Psoas muscle (tissue), 8 donors: Measurements from ENCODE around the gene ARMH3. TPM values are rescaled to one million over a fixed set of nuclear protein-coding genes. Genes with fewer than 3 reads are reported as not detected.

Experiments used
- ATAC-seq, 4 donors: fragments of 200-7000 bp; cut with Tn5 transposase; one replicate each; pipeline ENCODE4 v1.9.1; 2020; ENCODE audit warnings: moderate library complexity in 3 of 4, mild to moderate bottlenecking in 2 of 4
- DNase-seq, 2 donors: peaks; one replicate each; pipeline ENCODE4 v3.0.0-alpha.2; 2020
- H3K27ac ChIP-seq: fragments of 200-600 bp; one replicate; pipeline ENCODE4 v1.8.0; 2022
- H3K27me3 ChIP-seq, 3 donors: fragments of 200-600 bp in 1 of 3; one replicate each; pipeline versions ENCODE4 v1.6.1 to v1.8.0; 2013 to 2022; ENCODE audit warnings: low read length in 2 of 3, mild to moderate bottlenecking in 2 of 3, moderate library complexity in 1 of 3; ENCODE audit not compliant: insufficient read depth in 3 of 3
- H3K36me3 ChIP-seq, 2 donors: fragments of 200-600 bp in 1 of 2; one replicate each; pipeline versions ENCODE4 v1.6.1 to v1.8.0; 2013 to 2022; ENCODE audit warnings: low read depth in 1 of 2, mild to moderate bottlenecking in 1 of 2, moderate library complexity in 1 of 2; ENCODE audit not compliant: insufficient read depth in 1 of 2
- H3K4me1 ChIP-seq: fragments of 200-600 bp; one replicate; pipeline ENCODE4 v1.8.0; 2022
- H3K4me3 ChIP-seq: fragments of 200-600 bp; one replicate; pipeline ENCODE4 v1.8.0; 2022; ENCODE audit warnings: mild to moderate bottlenecking
- H3K9me3 ChIP-seq: fragments of 200-600 bp; one replicate; pipeline ENCODE4 v1.8.0; 2022
- WGBS, 3 donors: extraction: QIAGEN DNeasy Blood & Tissue Kit; methylation state at CpG; one replicate each; pipeline versions ENCODE4 v1.1.6 to v1.1.7; 2013; 5-methylcytosine and 5-hydroxymethylcytosine counted together
- intact Hi-C, 2 donors: fragments of 100-400 bp; cut with DNase I; formaldehyde crosslinking; loops; one replicate each; pipeline versions ENCODE4 v1.11.0 to v1.14.2; 2022
- polyA plus RNA-seq, 3 donors: library from polyadenylated mRNA; stranded (reverse); fragments of 200-250 nt; gene quantifications; one replicate each; pipeline ENCODE4 v1.2.3, GENCODE V29; 2013
- total RNA-seq, 4 donors: library from RNA; stranded (reverse); fragmentation: NEBNext Ultra II Directional in 2 of 4; extraction: Animal tissue kit (Norgen Biotek cat#: 25700) in 2 of 4; gene quantifications; one replicate each; pipeline versions ENCODE4 v1.2.1 to v1.2.4, GENCODE V29; 2021 to 2023
- TF ChIP-seq, protein P1 (sequence below): fragments of 200-600 bp; IDR thresholded peaks from one replicate; pipeline ENCODE4 v1.8.0; 2022; ENCODE audit warnings: antibody characterized with exemption
- donor health status: healthy with polysubstance abuse.
- donor health status: DM: no; HTN: no; CAD: no; lungs with moderate emphysema.
- donor health status: Bipolar disorder and iron deficiency.
- donor health status: healthy.
- donor health status: DM: yes; HTN: yes; CAD: no.
- donor health status: DM: no; HTN: no; CAD: no.
- donor health status: DM: no; HTN: no; CAD: no.
- donor health status: DM: yes; HTN: yes; CAD: no.

Gene ARMH3
- total and polyA plus RNA-seq, 7 donors, result 14.1 to 38.7 (median 22.9) TPM

DNA sequence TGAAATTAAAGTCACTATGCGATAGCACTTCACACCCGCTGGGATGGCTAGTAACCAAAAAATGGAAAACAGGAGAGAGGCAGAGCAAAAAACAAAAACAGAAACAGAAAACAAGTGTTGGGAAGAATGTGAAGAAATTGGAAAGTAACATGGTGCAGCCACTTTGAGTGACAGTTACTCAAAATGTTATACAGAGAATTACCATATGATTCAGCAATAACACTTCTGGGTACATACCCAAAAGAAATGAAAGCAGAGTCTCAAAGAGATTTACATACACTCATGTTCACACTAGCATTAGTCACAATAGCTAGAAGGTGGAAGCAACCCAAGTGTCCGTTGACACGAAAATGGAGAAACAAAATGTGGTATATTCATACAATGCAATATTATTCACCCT lies 123.8 kb downstream of the ARMH3 start:
- DNase-seq, result no peak
- TF ChIP-seq, protein P1, sequence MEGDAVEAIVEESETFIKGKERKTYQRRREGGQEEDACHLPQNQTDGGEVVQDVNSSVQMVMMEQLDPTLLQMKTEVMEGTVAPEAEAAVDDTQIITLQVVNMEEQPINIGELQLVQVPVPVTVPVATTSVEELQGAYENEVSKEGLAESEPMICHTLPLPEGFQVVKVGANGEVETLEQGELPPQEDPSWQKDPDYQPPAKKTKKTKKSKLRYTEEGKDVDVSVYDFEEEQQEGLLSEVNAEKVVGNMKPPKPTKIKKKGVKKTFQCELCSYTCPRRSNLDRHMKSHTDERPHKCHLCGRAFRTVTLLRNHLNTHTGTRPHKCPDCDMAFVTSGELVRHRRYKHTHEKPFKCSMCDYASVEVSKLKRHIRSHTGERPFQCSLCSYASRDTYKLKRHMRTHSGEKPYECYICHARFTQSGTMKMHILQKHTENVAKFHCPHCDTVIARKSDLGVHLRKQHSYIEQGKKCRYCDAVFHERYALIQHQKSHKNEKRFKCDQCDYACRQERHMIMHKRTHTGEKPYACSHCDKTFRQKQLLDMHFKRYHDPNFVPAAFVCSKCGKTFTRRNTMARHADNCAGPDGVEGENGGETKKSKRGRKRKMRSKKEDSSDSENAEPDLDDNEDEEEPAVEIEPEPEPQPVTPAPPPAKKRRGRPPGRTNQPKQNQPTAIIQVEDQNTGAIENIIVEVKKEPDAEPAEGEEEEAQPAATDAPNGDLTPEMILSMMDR, result no peak
- Histone ChIP-seq H3K4me3 (no peak overlapping the region), H3K9me3 (no peaks in the 10 kb centered on the region), H3K4me1 (peaks cover 7% of the 10 kb centered on the region), H3K36me3 (peaks cover 0 to 4% of the 10 kb centered on the region in 2 donors), H3K27me3 (no peaks in the 10 kb centered on the region), H3K27ac (no peak overlapping the region)
- intact Hi-C loops, result no loop called here
- 96 to 97% (median 97%) methylated on average over 4 of the region's 4 CpGs for WGBS, 3 donors
- ATAC-seq, result no peak

DNA sequence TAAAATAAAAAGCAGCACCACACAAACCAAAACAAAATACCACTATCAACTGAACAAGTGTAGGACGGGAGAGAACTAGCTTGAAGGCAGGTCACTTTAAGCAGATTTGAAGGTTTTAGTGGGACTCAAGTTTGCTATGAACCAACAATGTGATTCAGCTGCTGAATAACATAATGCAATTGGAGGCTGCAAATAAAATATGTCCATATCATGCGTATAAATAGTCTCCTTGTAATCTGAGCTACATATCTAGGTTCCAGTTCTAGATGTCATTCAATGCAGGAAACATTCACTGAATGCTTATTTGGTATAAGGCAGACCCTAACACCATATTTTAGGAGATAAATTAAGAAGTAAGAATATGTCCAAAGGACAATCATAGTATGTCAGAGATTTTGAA lies 130.9 kb downstream of the ARMH3 start:
- WGBS, 3 donors, result 59 to 71% (median 62%) methylated on average over 2 of the region's 2 CpGs
- DNase-seq (no peak), ATAC-seq (peak; percentile 52 to 90 (median 82))
- no peak overlapping the region for H3K4me3 ChIP-seq
- no peak overlapping the region for H3K27ac ChIP-seq
- TF ChIP-seq, protein P1, result no peak
- intact Hi-C loops, result no loop called here
- H3K27me3 ChIP-seq, result no peaks in the 10 kb centered on the region
- no peaks in the 10 kb centered on the region for H3K36me3 ChIP-seq
- peaks cover 7% of the 10 kb centered on the region for H3K4me1 ChIP-seq
- no peaks in the 10 kb centered on the region for H3K9me3 ChIP-seq

DNA sequence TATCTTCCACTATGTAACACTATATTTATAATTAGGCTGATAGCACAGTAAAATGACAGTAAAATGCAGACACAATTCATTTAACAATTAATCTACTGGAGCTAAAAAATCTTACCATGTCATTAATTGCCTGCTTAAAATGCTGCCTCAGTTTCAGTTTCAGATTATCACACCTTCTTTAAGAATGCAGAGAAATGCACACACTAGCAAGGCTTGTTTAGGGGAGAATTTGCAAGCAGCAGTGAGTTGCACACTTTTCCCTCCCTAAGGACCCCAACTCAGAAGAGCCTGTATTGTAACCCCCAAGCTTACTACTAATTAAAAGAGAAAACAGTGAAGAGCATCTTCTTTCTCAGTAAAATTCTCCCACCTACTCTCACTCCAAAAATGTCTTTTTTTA lies 132.7 kb downstream of the ARMH3 start:
- Histone ChIP-seq H3K4me3 (no peak overlapping the region), H3K4me1 (peaks cover 7% of the 10 kb centered on the region), H3K27ac (no peak overlapping the region), H3K27me3 (no peaks in the 10 kb centered on the region), H3K9me3 (no peaks in the 10 kb centered on the region), H3K36me3 (no peaks in the 10 kb centered on the region)
- DNase-seq (no peak), ATAC-seq (no peak)
- TF ChIP-seq, protein P1, result no peak
- intact Hi-C loops, result no loop called here

DNA sequence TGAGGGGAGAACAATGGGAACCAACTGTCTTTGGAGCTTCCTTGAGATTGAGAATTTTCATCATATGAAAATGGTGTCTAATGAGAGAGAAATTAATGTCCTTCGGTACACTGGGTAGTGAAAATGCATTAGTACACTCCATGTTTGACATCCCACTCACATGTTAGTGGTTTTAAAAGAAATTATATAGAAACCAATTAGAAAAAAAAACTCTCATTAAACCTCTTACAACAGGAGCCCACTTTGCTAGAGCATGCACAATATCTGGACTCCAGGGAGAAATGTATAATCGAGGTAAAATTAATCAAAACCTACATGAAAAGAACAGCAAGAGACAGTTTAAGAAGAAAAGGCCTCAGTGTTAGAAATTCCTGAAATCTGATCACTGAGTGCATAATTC lies 133.1 kb downstream of the ARMH3 start:
- no peak overlapping the region for H3K27ac ChIP-seq
- no peak overlapping the region for H3K4me3 ChIP-seq
- no peak for ATAC-seq
- WGBS, 3 donors, result 83 to 92% (median 90%) methylated on average over 2 of the region's 2 CpGs
- peaks cover 7% of the 10 kb centered on the region for H3K4me1 ChIP-seq
- intact Hi-C loops, result no loop called here
- no peaks in the 10 kb centered on the region for H3K9me3 ChIP-seq
- TF ChIP-seq, protein P1, result no peak
- H3K36me3 ChIP-seq, result no peaks in the 10 kb centered on the region
- H3K27me3 ChIP-seq, result no peaks in the 10 kb centered on the region
- no peak for DNase-seq

DNA sequence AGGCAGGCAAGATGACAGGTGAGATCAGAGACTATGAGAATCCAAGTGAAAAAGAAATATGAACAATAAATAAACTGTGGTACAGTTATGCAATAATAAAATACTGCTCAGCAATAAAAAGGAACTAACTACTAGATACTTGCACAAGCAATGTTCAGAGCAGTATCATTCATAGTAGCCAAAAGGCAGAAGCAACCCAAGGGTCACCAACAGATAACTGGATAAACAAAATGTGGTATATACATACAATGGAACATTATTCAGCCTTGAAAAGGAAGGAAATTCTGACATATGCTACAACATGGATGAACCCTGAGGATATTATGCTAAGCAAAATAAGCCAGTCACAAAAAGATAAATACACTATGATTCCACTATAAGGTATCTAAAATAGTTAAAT lies 135.4 kb downstream of the ARMH3 start:
- no peaks in the 10 kb centered on the region for H3K27me3 ChIP-seq
- DNase-seq, result no peak
- H3K36me3 ChIP-seq, result no peaks in the 10 kb centered on the region
- no peak overlapping the region for H3K4me3 ChIP-seq
- H3K9me3 ChIP-seq, result no peaks in the 10 kb centered on the region
- peaks cover 7% of the 10 kb centered on the region for H3K4me1 ChIP-seq
- TF ChIP-seq, protein P1, result no peak
- ATAC-seq, result no peak
- H3K27ac ChIP-seq, result no peak overlapping the region
- intact Hi-C loops, result no loop called here
